Measurements from ENCODE around the gene ST3GAL2.
A peak's percentile ranks its signal among the peaks of the same experiment; 100 is the strongest.
"Not testable (repeated sequence)": the region's sequence is repeated elsewhere in the genome, so short reads cannot be mapped to it uniquely, and the experiment has no call there.

The ST3GAL2 gene

DNA sequence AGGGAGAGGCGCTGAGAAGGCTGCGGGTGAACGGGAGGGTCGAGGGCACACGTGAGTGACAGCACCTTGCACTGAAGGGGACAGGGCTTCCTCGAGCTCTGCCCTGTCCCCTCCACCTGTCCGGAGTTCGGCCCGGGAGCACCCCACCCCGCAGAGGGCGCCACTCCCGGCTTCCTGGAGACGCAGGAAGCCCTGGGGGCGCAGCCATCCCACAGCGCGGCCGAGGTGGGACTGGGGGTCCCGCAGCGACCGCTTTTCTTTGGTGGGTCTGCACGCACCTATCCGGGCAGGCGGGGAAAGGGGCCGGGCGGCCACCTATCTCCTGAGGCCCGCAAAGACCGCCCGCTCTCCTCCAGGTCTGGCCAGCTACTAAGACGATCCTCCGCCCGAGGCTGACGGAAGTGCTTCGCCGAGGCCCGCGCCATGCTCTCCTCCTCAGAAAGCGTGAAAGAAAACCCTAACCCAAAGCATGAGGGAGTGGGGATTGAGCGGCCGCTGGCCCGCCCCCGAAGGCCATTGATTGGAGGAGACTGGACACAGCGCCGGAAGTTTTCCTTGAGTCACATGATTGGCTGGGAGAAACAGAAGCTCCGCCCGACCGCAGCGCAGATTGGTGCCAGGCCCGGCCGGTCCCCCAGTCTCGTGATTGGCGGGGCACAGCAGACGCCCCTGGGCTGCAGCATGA, 57.8 kb downstream of the ST3GAL2 start:
- DNase-seq: peak; percentile 79

DNA sequence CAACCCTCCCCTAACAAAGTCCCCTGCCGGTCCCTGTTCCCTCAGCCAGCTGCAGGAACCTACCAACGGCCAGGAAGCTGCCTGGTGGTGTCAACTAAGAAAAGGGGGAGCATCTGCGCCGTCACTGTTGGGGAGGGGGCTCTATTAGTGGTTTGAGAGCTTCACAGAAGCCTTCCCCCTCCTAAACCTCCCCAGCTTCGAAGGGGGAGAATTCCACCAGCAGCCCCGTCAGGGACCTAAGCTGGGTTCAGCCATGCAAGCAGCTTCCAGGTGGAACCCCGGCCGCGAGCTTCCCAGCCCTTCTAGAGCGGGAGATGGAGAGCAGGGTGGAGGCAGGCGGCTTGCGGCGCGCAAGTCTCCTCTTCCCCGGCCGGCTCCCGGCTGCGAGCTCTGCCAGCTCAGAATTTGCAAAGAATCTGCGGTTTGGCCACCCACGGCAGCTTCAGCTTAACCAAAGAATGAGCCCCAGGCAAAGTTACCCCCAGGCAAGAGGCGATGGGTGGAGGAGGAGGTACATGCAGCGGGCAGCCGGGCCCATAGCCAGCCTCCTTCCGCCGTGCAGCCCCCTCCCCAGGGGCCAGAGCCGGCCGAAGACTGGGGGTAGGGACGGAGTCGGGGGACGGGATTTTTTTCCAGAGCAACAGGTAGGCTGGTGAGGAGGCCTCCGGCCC, 58.5 kb downstream of the ST3GAL2 start:
- no peak for DNase-seq

DNA sequence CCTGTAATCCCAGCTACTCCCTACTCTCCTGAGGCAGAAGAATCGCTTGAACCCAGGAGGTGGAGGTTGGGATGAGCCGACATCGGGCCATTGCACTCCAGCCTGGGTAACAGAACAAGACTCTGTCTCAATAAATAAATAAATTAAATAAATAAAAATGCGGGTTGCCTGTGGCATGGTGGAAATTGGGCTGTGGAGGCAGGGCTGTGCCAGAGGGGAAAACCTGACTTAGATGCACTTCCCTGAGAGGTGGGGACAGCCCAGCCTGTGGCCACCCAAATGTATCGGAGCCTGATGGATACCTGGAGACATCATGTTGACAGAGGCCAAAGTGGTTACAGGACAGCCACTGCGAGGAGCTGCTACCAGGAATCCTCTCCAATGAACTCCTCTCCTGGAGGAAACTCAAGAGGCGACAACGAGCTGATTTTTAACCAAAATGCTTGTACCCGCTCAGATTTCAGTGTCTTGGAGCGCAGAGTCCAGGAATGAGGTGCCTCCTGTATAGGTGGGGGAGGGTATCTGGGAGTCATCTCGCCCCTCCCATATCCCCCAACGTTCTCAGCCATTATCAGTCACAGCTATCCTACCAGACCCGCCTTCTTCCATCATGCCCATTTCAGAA, 59.9 kb downstream of the ST3GAL2 start:
- no peak for DNase-seq

DNA sequence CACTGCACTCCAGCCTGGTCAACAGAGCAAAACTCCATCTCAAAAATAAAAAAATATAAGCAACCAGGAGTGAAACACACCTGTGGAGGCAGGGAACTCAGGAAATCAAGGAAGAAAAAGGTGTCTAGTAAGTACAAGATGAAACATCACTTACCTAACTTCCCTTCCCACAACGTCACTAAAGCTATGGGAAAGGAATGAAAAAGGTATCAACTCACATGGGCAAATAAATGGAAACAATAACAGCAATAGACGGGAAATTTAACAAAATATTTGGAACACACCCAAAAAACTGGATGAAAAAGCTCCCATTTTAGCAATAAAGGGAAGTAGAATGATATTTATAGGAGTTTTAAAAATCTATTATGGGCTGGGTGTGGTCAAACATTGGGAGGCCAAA, 61.1 kb downstream of the ST3GAL2 start:
- DNase-seq: no peak

- no peak for DNase-seq
Observed at GRCh38 chr16:70375636-70376611, 63.0 kb downstream of the ST3GAL2 start.

DNA sequence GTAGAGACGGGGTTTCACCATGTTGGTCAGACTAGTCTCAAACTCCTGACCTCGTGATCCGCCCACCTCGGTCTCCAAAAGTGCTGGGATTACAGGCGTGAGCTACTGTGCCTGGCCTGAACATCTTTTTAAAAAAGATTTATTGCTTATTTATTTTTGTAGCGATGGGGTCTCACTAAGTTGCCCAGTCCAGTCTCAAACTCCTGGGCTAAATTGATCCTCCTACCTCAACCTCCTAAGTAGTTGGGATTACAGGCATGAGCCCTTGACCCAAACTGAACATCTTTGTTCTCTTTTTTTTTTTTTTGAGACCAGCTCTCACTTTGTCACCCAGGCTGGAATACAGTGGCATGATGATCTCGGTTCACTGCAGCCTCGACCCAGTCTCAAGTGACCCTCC, 64.7 kb downstream of the ST3GAL2 start:
- DNase-seq: no peak

- no peak for DNase-seq
Observed at GRCh38 chr16:70372921-70373728, 65.8 kb downstream of the ST3GAL2 start.

- no peak for DNase-seq
Observed at GRCh38 chr16:70370924-70371323, 68.0 kb downstream of the ST3GAL2 start.

- not testable (repeated sequence) for DNase-seq
Observed at GRCh38 chr16:70370145-70370544, 68.8 kb downstream of the ST3GAL2 start.

DNA sequence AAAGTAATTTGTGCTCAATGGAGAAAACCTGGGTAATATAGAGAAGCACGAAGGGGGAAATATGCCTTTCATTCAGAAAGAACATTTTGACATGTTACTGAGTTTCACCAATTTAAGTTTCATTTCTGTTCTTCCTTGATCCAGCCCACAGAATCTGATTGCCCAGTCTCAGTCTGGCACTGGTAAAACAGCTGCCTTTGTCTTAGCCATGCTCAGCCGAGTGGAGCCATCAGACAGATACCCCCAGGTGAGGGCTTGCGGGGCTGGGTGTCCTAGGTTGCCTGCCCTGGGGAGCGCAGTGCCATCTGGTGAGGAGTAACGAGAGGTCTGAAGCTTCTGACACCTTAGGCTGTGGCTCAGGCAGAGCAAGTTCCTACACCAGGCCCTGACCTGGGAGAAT, 74.5 kb downstream of the ST3GAL2 start:
- DNase-seq: no peak

DNA sequence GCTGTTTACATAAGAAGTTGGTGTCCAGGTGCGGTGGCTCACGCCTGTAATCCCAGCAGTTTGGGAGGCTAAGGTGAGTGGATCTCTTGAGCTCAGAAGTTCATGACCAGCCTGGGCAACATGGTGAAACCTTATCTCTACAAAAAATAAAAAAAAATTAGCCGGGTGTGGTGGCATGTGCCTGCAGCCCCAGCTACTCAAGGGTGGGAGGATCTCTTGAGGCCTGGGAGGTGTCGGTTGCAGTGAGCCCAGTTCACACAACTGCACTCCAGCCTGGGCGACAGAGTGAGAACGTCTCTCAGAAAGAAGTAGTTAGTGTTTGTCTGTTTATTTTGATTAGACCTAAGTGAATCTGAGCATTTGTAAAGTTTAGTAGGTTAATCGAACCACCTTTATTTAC, 79.3 kb downstream of the ST3GAL2 start:
- DNase-seq: no peak

GRCh38 chr16:70349783-70350182, 89.1 kb downstream of the ST3GAL2 start:
- no peak for DNase-seq

DNA sequence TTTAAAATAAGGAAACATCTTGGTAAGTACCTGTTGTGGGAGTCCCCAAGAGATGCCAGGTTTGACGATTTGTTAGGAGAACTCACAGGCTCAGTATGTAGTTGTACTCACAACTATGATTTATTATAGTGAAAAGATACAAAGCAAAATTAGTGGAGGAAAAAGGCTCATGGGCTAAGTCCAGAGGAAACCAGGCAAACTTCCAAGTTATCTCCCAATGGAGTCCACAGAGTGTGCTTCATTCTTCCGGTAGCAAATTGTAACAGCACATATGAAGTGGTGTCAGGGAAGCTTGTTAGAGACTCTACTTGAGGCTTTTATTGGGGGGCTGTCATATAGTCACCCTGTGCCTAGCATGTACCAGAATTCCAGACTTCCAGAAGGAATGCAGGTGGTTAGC, 89.9 kb downstream of the ST3GAL2 start:
- no peak for DNase-seq

GRCh38 chr16:70345840-70346239, 93.1 kb downstream of the ST3GAL2 start:
- DNase-seq: no peak

GRCh38 chr16:70342016-70342415, 96.9 kb downstream of the ST3GAL2 start:
- no peak for DNase-seq

GRCh38 chr16:70341600-70341999, 97.3 kb downstream of the ST3GAL2 start:
- DNase-seq: no peak

GRCh38 chr16:70337814-70338213, 101.1 kb downstream of the ST3GAL2 start:
- DNase-seq: no peak

DNA sequence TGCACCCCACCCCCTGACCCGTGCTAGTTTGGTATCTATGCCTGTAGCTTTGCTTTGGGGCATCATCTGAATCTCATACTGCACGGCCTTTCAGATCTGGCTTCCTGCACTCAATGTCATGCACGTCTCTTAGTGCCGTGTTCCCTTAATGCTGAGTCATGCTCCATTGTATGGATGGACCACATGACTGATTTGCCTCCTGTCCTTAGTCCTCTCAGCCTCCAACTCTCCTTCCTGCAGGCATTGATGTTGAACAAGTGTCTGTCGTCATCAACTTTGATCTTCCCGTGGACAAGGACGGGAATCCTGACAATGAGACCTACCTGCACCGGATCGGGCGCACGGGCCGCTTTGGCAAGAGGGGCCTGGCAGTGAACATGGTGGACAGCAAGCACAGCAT, 106.2 kb downstream of the ST3GAL2 start:
- not testable (repeated sequence) for DNase-seq

DNA sequence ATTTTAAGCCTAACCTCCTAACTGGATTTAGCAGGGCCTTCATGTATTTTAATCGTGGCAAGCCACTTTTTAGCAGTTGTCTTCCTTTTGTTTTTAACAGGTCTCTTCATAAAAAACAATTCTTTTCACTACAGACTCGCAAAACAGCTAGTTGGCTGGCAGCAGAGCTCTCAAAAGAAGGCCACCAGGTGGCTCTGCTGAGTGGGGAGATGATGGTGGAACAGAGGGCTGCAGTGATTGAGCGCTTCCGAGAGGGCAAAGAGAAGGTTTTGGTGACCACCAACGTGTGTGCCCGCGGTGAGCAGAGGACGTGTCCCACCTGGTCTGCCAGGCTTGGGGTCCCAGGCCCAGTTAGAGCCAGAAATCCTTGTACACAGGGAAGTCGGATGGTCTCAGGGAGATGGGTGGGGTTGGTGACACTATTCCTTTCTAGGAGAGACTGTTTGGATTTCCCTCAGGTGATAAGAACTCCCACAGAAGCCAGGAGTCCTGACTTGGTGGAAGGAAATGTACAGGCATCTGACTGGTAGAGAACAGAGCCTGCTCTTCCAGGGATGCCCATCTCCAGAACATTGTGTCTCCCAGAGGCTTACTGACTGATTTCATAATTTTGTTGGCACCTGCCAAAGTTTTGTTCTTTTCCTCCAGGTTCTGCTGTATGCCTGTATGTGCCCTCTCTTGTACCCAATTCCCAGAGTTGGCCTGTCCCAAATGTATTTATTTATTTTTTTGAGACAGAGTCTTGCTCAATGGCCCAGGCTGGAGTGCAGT, 107.1 kb downstream of the ST3GAL2 start:
- no peak for DNase-seq

DNA sequence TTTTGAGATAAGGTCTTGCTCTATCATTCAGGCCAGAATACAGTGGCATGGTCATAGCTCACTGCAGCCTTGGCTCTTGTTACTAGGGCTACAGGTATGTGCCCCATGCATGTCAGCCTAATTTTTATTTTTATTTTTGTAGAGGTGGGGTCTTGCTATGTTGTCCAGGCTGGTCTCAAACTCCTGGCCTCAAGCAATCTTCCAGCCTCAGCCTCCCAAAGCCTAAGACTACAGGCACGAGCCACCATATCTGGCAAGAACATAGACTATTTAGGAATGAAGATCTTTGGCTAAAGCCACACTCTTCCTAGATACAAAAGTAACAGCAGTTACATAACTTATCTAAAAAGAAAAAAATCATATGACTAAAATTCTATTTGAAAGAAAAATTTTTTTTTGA, 107.8 kb downstream of the ST3GAL2 start:
- no peak for DNase-seq
